ENCODE data around the gene NSRP1. TPM values are rescaled to one million over a fixed set of nuclear protein-coding genes. Genes with fewer than 3 reads are reported as not detected.

NSRP1 gene
- total RNA-seq, 1 donor from 2014 or later = 35.3 TPM

GRCh38 chr17:30232015-30232823 is 115.6 kb downstream of the NSRP1 start:
- H3K36me3 Mint-ChIP-seq (ENCODE audit: low read depth) = no peaks in the 10 kb centered on the region
- no peak overlapping the region for H3K27ac Mint-ChIP-seq
- intact Hi-C loops (cut with micrococcal nuclease) = no loop called here

GRCh38 chr17:30232824-30233427 is 116.3 kb downstream of the NSRP1 start:
- intact Hi-C loops (cut with micrococcal nuclease) = no loop called here
- no peak for DNase-seq (ENCODE audit: low spot score)
- Mint-ChIP-seq H3K4me3 (no peak overlapping the region), H3K4me1 (ENCODE audit: low read depth) (peaks cover 11% of the 10 kb centered on the region), H3K9me3 (no peaks in the 10 kb centered on the region), H3K27ac (no peak overlapping the region), H3K36me3 (ENCODE audit: low read depth) (no peaks in the 10 kb centered on the region), H3K27me3 (ENCODE audit: insufficient read depth) (peaks cover 65% of the 10 kb centered on the region)

More at GRCh38 chr17:30232015-30232823, 115.6 kb downstream of the NSRP1 start:
- no peak for DNase-seq (ENCODE audit: low spot score)
- no peaks in the 10 kb centered on the region for H3K9me3 Mint-ChIP-seq
- peaks cover 60% of the 10 kb centered on the region for H3K27me3 Mint-ChIP-seq (ENCODE audit: insufficient read depth)
- H3K4me1 Mint-ChIP-seq (ENCODE audit: low read depth) = peaks cover 11% of the 10 kb centered on the region
- H3K4me3 Mint-ChIP-seq = no peak overlapping the region

- Mint-ChIP-seq H3K27ac (no peak overlapping the region), H3K36me3 (ENCODE audit: low read depth) (no peaks in the 10 kb centered on the region), H3K27me3 (ENCODE audit: insufficient read depth) (peaks cover 69% of the 10 kb centered on the region), H3K9me3 (no peaks in the 10 kb centered on the region), H3K4me1 (ENCODE audit: low read depth) (peaks cover 11% of the 10 kb centered on the region), H3K4me3 (no peak overlapping the region)
- DNase-seq (ENCODE audit: low spot score) = no peak
- intact Hi-C loops (cut with micrococcal nuclease) = no loop called here
Observed at GRCh38 chr17:30234296-30234695, 117.7 kb downstream of the NSRP1 start.

- H3K27me3 Mint-ChIP-seq (ENCODE audit: insufficient read depth) = peaks cover 73% of the 10 kb centered on the region
- H3K36me3 Mint-ChIP-seq (ENCODE audit: low read depth) = no peaks in the 10 kb centered on the region
- H3K4me1 Mint-ChIP-seq (ENCODE audit: low read depth) = peaks cover 11% of the 10 kb centered on the region
- H3K9me3 Mint-ChIP-seq = no peaks in the 10 kb centered on the region
- peak overlapping the region; percentile 63 for H3K4me3 Mint-ChIP-seq
- no peak overlapping the region for H3K27ac Mint-ChIP-seq
- DNase-seq (ENCODE audit: low spot score) = no peak
- intact Hi-C loops (cut with micrococcal nuclease) = loop anchor here (5.0 kb wide), 1 partner anchor 118 kb away; the partner anchor contains the start of gene NSRP1
Observed at GRCh38 chr17:30234964-30235363, 118.3 kb downstream of the NSRP1 start.

- H3K4me1 Mint-ChIP-seq (ENCODE audit: low read depth) = peaks cover 11% of the 10 kb centered on the region
Observed at GRCh38 chr17:30235386-30236296, 119.0 kb downstream of the NSRP1 start, which contains the start of gene SLC6A4. Gene SLC6A4, minus strand, starts transcription at chr17:30235697. Its CDS starts 13,739 bp downstream, at chr17:30221958.

More at GRCh38 chr17:30235386-30236296, 119.0 kb downstream of the NSRP1 start, which contains the start of gene SLC6A4:
- no peak for DNase-seq (ENCODE audit: low spot score)
- intact Hi-C loops (cut with micrococcal nuclease) = loop anchor here (2.0 to 5.0 kb wide), 2 partner anchors 118 to 131 kb away; partner anchors contain the start of gene NSRP1
- H3K4me3 Mint-ChIP-seq = peak within 1 kb of the TSS; percentile 63
- no peaks in the 10 kb centered on the region for H3K9me3 Mint-ChIP-seq
- no peaks in the 10 kb centered on the region for H3K36me3 Mint-ChIP-seq (ENCODE audit: low read depth)
- peaks cover 71% of the 10 kb centered on the region for H3K27me3 Mint-ChIP-seq (ENCODE audit: insufficient read depth)
- H3K27ac Mint-ChIP-seq = no peak within 1 kb of the TSS

Other genes with a start within 250 kb of the NSRP1 start
- 40.7 and 43.6 TPM in 2 replicates for gene SSH2, start 186.6 kb upstream of the NSRP1 start, total RNA-seq
- 0.60 and 0.78 TPM in 2 replicates for gene EFCAB5, start 175.2 kb upstream of the NSRP1 start, total RNA-seq
- gene SLC6A4, start 118.9 kb downstream of the NSRP1 start, total RNA-seq = not detected in 2 replicates
- gene BLMH, start 175.1 kb downstream of the NSRP1 start, total RNA-seq = 64.8 and 64.9 TPM in 2 replicates
- not detected in 2 replicates for gene TMIGD1, start 217.2 kb downstream of the NSRP1 start, total RNA-seq

All from activated T-helper 1 cell treated with anti-CD3 and anti-CD28 coated beads, Interleukin-12 subunit alpha, Interleukin-12 subunit beta, Interleukin-2, Interleukin-4 antibody, amounts not matched to agents 30 ng/mL and 10 ng/mL and 1 ng/mL, durations not matched to agents 14 hours and 24 hours and 36 hours (primary cell).